SK-N-MC (cell line): ENCODE measurements around the gene RNF144A.

Experiments used
- EZH2 ChIP-seq: fragments of 200-600 bp; sonication (generic); IDR thresholded peaks from one replicate; pipeline ENCODE4 v1.6.1; 2017; ENCODE audit warnings: antibody characterized with exemption
- POLR2AphosphoS5 ChIP-seq: IDR thresholded peaks from 2 replicates; pipeline ENCODE4 v1.6.1; 2012; ENCODE audit warnings: mild to moderate bottlenecking, low read depth, low read length, borderline replicate concordance

DNA sequence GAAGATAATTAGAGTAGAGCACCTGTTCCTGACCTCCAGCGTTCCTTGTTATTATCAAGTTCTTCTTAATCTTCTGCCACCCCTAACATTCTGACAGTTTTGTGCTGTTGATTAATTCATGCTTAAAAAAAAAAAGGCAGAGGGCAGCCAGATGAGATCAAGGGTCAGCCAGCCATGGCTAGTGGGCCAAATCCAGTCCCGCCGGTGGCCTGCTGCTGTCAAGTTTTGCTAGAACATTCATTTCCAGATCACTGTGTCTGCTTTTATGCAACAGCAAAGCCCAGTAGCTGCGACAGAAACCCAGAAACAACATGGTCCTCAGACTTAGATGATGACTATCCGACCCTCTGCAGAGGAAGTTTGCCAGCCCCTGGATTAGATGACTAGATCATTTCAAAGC, 101.6 kb downstream of the RNF144A start:
- TF ChIP-seq EZH2 (no peak), POLR2AphosphoS5 (no peak)
